DND-41 (cell line): ENCODE measurements around the gene RBPJ.

Source experiments
- ATAC-seq: fragments of 200-7000 bp; cut with Tn5 transposase; 3 replicates; pipeline ENCODE4 v1.9.1; 2021; ENCODE audit warnings: low read depth; ENCODE audit not compliant: insufficient read depth
- DNase-seq: peaks from one replicate; pipeline ENCODE4 v3.0.0-alpha.2; 2020
- H2AFZ ChIP-seq: 2 replicates; pipeline ENCODE4 v1.6.0; 2012; ENCODE audit warnings: low read depth, low read length
- H3K27ac ChIP-seq: 2 replicates; pipeline ENCODE4 v1.5.1; 2012; ENCODE audit warnings: low read length, inconsistent platforms
- H3K27me3 ChIP-seq: fragments of 200-600 bp; sonication (generic); 2 replicates; pipeline ENCODE4 v1.6.0; 2012; ENCODE audit warnings: low read length, mild to moderate bottlenecking, inconsistent platforms; ENCODE audit not compliant: insufficient read depth, poor library complexity
- H3K36me3 ChIP-seq: 2 replicates; pipeline ENCODE4 v1.5.1; 2012; ENCODE audit warnings: low read length, inconsistent platforms; ENCODE audit not compliant: insufficient read depth
- H3K4me1 ChIP-seq: 2 replicates; pipeline ENCODE4 v1.5.1; 2012; ENCODE audit warnings: mild to moderate bottlenecking, low read length; ENCODE audit not compliant: insufficient read depth
- H3K4me2 ChIP-seq: 2 replicates; pipeline ENCODE4 v1.6.0; 2012; ENCODE audit warnings: mild to moderate bottlenecking, moderate library complexity, low read length, inconsistent platforms; ENCODE audit not compliant: insufficient read depth
- H3K4me3 ChIP-seq, 2 experiments: fragments of 200-600 bp in 1 of 2; shearing (Covaris generic) in 1 of 2; 2 replicates each; pipeline ENCODE4 v1.5.1; 2012 to 2016; ENCODE audit warnings: inconsistent platforms in 2 of 2, low read length in 2 of 2, mild to moderate bottlenecking in 2 of 2, low read depth in 1 of 2, moderate library complexity in 1 of 2
- H3K79me2 ChIP-seq: 2 replicates; pipeline ENCODE4 v1.6.0; 2012; ENCODE audit warnings: low read length, inconsistent platforms; ENCODE audit not compliant: insufficient read depth
- H3K9ac ChIP-seq: 2 replicates; pipeline ENCODE4 v1.6.0; 2012; ENCODE audit warnings: low read depth, mild to moderate bottlenecking, inconsistent platforms, low read length, moderate library complexity
- H3K9me3 ChIP-seq: 2 replicates; pipeline ENCODE4 v1.5.1; 2012; ENCODE audit warnings: low read length, moderate library complexity, mild to moderate bottlenecking, inconsistent platforms; ENCODE audit not compliant: insufficient read depth, severe bottlenecking
- H4K20me1 ChIP-seq: 2 replicates; pipeline ENCODE4 v1.6.0; 2012; ENCODE audit warnings: low read length; ENCODE audit not compliant: insufficient read depth
- EZH2 ChIP-seq: IDR thresholded peaks from 3 replicates; pipeline ENCODE4 v1.6.1; 2012; ENCODE audit warnings: borderline replicate concordance, low read depth, mild to moderate bottlenecking, moderate library complexity, low read length, inconsistent platforms; ENCODE audit not compliant: severe bottlenecking
- TF ChIP-seq, protein P1 (sequence below): IDR thresholded peaks from 2 replicates; pipeline ENCODE4 v1.5.1; 2012; ENCODE audit warnings: borderline replicate concordance, low read length, moderate library complexity, mild to moderate bottlenecking; ENCODE audit not compliant: poor library complexity, severe bottlenecking; ENCODE audit errors: extremely low read depth

The RBPJ gene

DNA sequence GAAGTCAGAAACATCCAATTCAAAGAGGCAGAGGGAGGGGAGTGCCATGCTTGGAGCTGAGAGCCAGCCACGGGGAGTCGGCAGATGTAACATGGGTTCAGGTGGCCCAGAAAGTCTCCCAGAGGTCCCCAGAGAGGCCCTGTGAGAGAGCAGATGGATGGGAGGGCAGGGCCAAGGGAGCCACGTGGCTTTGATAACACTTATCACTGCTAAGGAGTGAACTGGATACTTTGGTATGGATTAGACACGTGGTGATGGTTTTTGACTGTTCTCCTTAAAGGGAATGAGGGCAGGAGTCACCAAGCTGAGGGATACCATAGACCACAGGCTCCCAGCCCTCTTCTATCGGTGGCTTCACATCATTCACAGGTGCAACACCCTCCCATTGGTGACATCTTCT, 155.7 kb downstream of the RBPJ start:
- no peaks in the 10 kb centered on the region for H3K79me2 ChIP-seq
- H3K4me3 ChIP-seq, result no peak overlapping the region
- H2AFZ ChIP-seq, result no peak overlapping the region
- no peaks in the 10 kb centered on the region for H3K36me3 ChIP-seq
- no peak overlapping the region for H3K4me2 ChIP-seq
- no peaks in the 10 kb centered on the region for H4K20me1 ChIP-seq
- no peaks in the 10 kb centered on the region for H3K4me1 ChIP-seq
- H3K27me3 ChIP-seq, result no peaks in the 10 kb centered on the region
- TF ChIP-seq, protein P1, sequence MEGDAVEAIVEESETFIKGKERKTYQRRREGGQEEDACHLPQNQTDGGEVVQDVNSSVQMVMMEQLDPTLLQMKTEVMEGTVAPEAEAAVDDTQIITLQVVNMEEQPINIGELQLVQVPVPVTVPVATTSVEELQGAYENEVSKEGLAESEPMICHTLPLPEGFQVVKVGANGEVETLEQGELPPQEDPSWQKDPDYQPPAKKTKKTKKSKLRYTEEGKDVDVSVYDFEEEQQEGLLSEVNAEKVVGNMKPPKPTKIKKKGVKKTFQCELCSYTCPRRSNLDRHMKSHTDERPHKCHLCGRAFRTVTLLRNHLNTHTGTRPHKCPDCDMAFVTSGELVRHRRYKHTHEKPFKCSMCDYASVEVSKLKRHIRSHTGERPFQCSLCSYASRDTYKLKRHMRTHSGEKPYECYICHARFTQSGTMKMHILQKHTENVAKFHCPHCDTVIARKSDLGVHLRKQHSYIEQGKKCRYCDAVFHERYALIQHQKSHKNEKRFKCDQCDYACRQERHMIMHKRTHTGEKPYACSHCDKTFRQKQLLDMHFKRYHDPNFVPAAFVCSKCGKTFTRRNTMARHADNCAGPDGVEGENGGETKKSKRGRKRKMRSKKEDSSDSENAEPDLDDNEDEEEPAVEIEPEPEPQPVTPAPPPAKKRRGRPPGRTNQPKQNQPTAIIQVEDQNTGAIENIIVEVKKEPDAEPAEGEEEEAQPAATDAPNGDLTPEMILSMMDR, result no peak
- TF ChIP-seq EZH2, result no peak
- ATAC-seq (no peak), DNase-seq (no peak)
- no peak overlapping the region for H3K27ac ChIP-seq
- no peak overlapping the region for H3K9ac ChIP-seq
- H3K9me3 ChIP-seq, result no peaks in the 10 kb centered on the region

DNA sequence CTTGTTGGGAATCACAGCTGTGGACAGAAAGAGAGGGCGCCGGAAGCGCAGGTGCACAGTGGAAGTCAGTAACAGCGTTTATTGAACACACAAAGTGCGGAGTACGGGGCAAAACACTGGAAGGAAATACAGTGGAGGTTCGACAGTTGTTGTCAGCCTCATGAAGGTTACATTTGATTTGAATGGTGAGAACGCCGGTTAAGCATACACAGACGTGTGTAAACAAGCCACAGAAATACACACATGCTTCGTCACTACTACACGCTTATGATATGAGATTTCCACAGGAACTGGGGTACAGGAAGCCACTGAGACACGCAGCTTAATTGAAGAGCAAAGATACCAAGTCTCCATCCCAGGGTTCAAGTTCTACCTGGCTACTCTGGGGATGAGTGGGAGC, 157.5 kb downstream of the RBPJ start:
- no peak for DNase-seq
- no peak overlapping the region for H2AFZ ChIP-seq
- H3K79me2 ChIP-seq, result no peaks in the 10 kb centered on the region
- no peaks in the 10 kb centered on the region for H3K27me3 ChIP-seq
- H3K4me3 ChIP-seq, result no peak overlapping the region
- H4K20me1 ChIP-seq, result no peaks in the 10 kb centered on the region
- no peak for TF ChIP-seq EZH2
- TF ChIP-seq, protein P1, result no peak
- no peak for ATAC-seq
- no peak overlapping the region for H3K4me2 ChIP-seq
- no peaks in the 10 kb centered on the region for H3K4me1 ChIP-seq
- no peaks in the 10 kb centered on the region for H3K9me3 ChIP-seq
- no peak overlapping the region for H3K27ac ChIP-seq
- H3K9ac ChIP-seq, result no peak overlapping the region
- H3K36me3 ChIP-seq, result no peaks in the 10 kb centered on the region

GRCh38 chr4:26482508-26483462, 162.0 kb downstream of the RBPJ start:
- Histone ChIP-seq H3K4me2 (no peak overlapping the region), H4K20me1 (no peaks in the 10 kb centered on the region), H3K27ac (no peak overlapping the region), H3K4me3 (no peak overlapping the region), H3K9me3 (no peaks in the 10 kb centered on the region), H2AFZ (no peak overlapping the region), H3K36me3 (no peaks in the 10 kb centered on the region), H3K79me2 (no peaks in the 10 kb centered on the region), H3K9ac (no peak overlapping the region), H3K27me3 (no peaks in the 10 kb centered on the region), H3K4me1 (no peaks in the 10 kb centered on the region)
- TF ChIP-seq, protein P1, result no peak
- no peak for TF ChIP-seq EZH2
- no peak for ATAC-seq
- no peak for DNase-seq
